ENCODE results near the gene LTBP2. TPM values are rescaled to one million over a fixed set of nuclear protein-coding genes. Genes with fewer than 3 reads are reported as not detected.

LTBP2 gene
- total RNA-seq, result 16.2 and 19.5 TPM in 2 replicates

DNA sequence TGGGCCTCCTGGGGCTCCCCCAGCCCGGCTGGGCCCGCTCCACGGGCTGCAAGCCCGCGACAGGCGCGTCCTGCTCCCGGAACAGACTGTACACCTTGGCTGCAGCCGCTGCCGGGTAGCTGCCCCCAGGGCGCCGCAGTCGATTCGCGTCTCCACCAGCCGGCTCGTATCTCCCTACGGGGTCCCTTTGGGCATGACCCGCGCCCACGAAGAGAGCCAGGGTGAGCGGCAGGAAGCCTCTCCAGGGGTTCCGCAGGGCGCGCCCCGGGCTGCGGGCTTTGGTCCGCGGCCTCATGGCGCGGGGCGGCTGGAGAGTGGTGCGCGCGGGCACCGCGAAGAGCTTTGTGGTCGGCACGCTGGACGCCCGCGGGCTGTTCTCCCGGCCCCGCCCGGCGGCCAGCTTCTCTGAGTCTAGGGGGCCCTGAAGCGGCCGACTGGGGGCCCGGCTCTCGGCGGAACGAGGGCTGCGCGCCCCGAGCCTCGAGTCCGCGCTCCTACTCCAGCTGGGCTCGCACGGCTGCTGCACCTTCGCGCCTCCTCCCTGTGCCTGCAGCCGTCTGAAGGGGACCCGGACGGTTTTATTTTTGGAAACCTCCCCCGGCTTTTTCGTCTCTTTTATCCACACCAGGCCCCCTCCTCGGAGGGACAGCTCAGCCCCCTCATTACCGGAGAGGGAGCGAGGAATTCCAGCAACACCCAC is at the start of gene LTBP2:
Gene LTBP2, minus strand, starts transcription at position 588 of the 700 bp plus-strand sequence. Its CDS starts 293 bp downstream, at position 295.

DNA sequence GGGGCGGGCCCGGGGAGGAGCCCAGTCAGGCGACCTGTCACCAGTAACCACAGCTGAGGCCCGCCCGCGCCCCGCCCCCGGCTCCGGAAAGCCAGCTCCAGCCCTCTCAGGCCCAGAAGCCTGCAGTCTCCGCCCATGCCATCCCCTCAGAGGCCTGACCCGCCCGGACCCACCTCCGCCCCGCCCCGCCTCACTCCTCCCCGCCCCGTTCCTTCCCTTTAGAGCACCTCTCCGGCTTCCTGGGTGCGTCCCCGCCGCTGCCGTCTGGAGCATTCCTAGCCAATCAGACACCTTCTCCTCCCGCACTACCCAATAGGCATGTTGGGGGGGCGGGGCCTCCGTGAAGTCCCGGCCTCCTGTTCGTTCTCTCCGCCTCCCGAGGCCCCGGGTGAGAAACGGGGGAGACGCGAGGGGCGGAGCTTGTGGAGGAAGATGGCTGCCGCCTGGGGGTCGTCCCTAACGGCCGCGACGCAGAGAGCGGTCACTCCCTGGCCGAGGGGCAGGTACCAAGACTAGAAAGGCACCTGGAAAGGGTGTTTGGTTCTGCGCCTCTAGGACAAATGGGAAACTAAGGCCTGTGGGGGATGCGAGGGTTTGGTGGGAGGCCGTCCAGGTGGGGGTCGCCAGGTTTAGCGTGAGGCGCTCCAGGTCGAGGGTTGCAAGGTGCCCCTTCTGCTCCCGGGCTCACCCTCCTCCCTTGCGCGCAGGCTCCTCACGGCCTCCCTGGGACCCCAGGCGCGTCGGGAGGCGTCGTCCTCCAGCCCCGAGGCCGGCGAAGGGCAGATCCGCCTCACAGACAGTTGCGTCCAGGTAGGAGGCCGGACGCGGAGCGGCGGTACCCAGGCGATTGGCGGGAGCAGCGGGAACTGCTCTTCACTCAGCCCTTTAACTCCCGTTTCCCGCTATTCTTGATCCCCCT is 118.4 kb downstream of the LTBP2 start, which contains the start of gene ISCA2:
Gene ISCA2, plus strand, starts transcription at position 423 of the 919 bp plus-strand sequence. Its CDS starts 10 bp downstream, at position 433.

DNA sequence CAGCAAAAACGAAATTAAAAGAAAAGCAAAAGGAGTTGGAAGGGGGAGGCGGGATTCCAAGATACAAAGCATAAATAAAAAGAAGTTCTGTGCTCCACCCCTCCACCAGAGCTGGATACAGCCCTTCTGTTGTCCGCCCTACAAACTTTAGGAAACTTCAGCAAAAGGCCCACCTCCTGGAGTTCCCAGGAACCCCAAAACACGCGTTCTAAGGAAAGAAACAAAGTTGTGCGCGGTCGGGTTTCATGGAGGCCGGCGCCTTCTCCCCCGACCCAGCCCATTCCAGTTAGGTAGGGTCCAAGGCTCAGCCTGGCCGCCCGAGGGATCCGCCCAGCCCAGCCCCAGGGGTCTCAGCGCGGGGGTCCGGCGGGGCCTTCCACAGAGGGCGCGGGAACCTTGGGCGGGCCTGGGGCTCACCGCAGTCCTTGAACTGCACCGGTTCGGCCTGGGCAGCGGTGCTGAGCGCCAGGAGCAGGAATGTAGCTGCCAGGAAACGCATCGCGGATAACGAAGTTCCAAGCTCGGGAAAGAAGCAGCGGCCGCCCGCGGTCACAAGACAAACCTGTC is 119.2 kb downstream of the LTBP2 start, which contains the start of gene NPC2:
Gene NPC2, minus strand, starts transcription at position 530 of the 567 bp plus-strand sequence. Its CDS starts 31 bp downstream, at position 499.

Other genes with a start within 250 kb of the LTBP2 start
- gene SYNDIG1L, start 186.0 kb downstream of the LTBP2 start, total RNA-seq, result under 0.01 TPM in 1 of 2 replicates, not detected in the other
- 254 and 299 TPM in 2 replicates for gene NPC2, start 118.9 kb downstream of the LTBP2 start, total RNA-seq
- 25.0 and 25.2 TPM in 2 replicates for gene ISCA2, start 118.5 kb downstream of the LTBP2 start, total RNA-seq
- 16.1 TPM in 2 replicates for gene AREL1, start 100.8 kb upstream of the LTBP2 start, total RNA-seq
- gene FCF1, start 100.9 kb upstream of the LTBP2 start, total RNA-seq, result 29.9 and 32.6 TPM in 2 replicates
- gene YLPM1, start 151.1 kb upstream of the LTBP2 start, total RNA-seq, result 11.9 and 15.5 TPM in 2 replicates

All from bronchus fibroblast of lung (primary cell).